Stimulated activated CD8-positive, alpha-beta memory T cell treated with anti-CD3 and anti-CD28 coated beads, Interleukin-7, amount 100 ng/mL, for 24 hours (primary cell): Measurements from ENCODE around the gene ERGIC3.
"Not testable (repeated sequence)": the region's sequence is repeated elsewhere in the genome, so short reads cannot be mapped to it uniquely, and the experiment has no call there.

Experiments
- DNase-seq: peaks from one replicate; pipeline ENCODE4 v3.0.0-alpha.2; 2020; ENCODE audit warnings: low read depth

ERGIC3 gene

GRCh38 chr20:35541783-35542662, at the start of gene ERGIC3:
ERGIC3 (plus strand) TSS chr20:35542078; CDS start chr20:35542098, 20 bp downstream.
- peak; percentile 96 for DNase-seq

DNA sequence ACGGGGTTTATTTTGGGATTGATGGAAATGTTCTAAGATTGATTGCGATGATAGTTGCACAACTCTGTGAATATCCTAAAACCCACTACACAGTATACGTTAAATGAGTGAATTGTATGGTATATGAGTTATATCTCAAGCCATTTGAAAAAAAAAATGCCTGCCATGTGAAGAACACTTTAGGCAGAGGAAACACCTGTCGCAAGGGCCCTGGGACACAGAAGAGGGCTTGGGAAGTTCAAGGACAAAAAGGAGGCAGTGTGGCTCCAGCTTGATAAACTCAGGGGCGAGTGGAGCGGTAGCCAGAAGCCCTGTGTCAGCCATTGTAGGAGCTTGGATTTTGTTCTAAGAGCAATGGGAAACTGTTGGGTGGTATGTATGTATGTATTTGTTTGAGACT, 49.5 kb upstream of the ERGIC3 start:
- no peak for DNase-seq

- DNase-seq: no peak
These were observed 45.4 kb upstream of the ERGIC3 start for GRCh38 chr20:35496481-35496880.

DNA sequence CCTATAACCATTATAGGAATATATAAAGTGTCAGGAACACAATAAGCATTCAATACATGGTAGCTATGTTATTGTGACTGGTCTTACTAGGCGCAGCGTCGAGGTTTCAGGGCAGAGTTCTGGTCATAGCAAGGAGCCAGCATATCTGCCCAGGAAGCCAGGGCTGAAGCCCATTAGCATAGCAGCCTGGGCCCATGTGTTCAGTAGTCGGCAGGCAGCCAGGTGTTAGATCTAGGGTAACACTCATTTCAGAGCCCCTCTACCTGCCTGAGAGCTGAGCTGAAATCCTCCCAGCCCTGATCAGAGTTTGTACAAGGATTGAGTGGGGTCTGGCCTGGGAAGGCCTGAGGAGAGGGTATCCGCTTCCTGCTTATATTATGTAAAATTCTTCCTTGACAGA, 44.6 kb upstream of the ERGIC3 start:
- DNase-seq: no peak

- DNase-seq: no peak
These were observed 44.1 kb upstream of the ERGIC3 start for GRCh38 chr20:35497780-35498189.

- no peak for DNase-seq
These were observed 42.6 kb upstream of the ERGIC3 start for GRCh38 chr20:35499271-35499670.

DNA sequence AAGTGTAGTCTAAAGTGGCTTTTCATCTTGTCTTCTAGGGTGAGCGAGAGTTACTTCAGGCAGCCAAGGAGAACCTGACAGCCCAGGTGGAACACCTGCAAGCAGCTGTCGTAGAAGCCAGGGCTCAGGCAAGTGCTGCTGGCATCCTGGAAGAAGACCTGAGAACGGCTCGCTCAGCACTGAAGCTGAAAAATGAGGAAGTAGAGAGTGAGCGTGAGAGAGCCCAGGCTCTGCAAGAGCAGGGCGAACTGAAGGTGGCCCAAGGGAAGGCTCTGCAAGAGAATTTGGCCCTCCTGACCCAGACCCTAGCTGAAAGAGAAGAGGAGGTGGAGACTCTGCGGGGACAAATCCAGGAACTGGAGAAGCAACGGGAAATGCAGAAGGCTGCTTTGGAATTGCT, 39.5 kb upstream of the ERGIC3 start:
- no peak for DNase-seq

- no peak for DNase-seq
These were observed 38.6 kb upstream of the ERGIC3 start for GRCh38 chr20:35503281-35503680.

DNA sequence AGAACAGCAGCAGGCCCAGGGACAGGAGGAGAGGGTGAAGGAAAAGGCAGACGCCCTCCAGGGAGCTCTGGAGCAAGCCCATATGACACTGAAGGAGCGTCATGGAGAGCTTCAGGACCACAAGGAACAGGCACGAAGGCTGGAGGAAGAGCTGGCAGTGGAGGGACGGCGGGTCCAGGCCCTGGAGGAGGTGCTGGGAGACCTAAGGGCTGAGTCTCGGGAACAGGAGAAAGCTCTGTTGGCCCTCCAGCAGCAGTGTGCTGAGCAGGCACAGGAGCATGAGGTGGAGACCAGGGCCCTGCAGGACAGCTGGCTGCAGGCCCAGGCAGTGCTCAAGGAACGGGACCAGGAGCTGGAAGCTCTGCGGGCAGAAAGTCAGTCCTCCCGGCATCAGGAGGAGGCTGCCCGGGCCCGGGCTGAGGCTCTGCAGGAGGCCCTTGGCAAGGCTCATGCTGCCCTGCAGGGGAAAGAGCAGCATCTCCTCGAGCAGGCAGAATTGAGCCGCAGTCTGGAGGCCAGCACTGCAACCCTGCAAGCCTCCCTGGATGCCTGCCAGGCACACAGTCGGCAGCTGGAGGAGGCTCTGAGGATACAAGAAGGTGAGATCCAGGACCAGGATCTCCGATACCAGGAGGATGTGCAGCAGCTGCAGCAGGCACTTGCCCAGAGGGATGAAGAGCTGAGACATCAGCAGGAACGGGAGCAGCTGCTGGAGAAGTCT, 37.9 kb upstream of the ERGIC3 start:
- no peak for DNase-seq

- no peak for DNase-seq
These were observed 37.1 kb upstream of the ERGIC3 start for GRCh38 chr20:35504751-35505150.

DNA sequence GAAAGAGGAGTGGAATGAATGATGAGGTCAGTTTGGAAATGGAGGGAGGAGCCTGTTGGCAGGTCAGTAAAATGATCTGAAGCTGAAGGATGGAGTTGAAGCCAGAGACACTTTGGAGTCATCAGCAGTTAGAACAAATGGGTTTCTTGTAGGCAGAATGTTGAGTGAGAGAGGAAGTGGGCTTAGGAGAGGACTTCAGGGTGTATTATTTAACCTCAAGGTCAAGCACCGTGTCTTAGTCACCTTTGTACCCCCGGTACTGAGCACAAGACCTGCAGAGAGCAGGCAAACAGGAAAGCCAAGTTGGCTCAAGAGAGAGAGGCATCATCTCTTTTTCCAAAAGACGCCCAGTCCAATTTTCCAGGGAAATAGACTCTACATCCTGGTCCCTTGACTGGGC, 35.7 kb upstream of the ERGIC3 start:
- no peak for DNase-seq

GRCh38 chr20:35506872-35507638, 34.8 kb upstream of the ERGIC3 start:
- no peak for DNase-seq

DNA sequence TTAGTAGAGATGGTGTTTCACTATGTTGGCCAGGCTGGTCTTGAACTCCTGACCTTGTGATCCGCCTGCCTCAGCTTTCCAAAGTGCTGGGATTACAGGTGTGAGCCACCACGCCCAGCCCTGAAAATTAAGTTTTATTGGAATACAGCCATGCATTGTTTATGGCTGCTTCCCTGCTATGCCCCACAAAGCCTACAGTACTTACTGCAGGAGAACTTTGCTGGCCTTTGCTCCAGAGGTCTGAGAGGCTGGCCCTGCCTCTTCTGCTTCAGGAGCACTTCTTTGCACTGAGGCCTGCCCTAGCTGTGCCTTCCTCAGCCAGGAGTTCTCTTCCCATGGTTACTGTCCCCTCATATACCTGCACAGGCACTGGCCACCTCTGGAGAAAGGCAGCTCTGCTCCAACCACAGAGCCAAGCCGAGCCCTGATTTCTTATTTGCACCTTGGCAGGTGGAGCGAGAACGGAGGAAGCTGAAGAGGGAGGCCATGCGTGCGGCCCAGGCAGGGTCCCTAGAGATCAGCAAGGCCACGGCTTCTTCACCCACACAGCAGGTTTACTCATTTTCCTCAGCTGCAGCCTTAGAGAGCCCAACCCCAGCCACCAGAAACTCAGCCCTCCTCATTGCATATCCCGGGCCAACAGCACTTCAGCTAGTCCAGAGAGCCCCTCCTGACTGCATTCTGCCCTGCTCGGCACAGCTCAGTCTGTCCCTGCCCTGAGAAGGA, 33.2 kb upstream of the ERGIC3 start:
- no peak for DNase-seq

DNA sequence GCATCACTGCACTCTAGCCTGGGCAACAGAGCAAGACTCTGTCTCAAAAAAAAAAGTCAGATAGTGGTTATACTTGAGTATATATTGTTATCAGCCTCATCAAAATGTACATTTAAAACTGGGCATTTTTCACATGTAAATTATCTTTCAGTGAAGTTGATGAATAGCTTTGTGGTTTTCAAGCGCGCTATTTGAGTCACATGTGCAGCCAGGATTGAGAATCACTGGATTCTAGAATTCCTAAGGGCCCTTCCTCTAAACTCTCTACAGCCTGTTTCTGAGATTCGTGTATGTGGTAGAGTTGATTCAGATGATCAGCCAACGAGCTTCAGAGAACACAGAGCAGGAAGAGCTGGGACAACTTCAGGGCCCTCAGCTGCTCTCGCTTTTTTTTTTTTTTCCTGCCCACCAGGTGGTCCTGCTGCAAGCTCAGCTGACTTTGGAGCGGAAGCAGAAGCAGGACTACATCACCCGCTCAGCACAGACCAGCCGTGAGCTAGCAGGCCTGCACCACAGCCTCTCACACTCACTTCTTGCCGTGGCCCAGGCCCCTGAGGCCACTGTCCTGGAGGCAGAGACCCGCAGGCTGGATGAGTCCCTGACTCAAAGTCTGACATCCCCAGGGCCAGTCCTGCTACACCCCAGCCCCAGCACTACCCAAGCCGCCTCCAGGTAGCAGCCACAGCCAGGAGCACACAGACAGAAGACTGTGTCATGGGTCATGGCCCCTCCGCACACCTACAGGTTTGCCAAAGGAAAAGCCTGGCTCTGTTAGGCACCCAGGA, 30.7 kb upstream of the ERGIC3 start:
- DNase-seq: no peak

- DNase-seq: no peak
These were observed 30.0 kb upstream of the ERGIC3 start for GRCh38 chr20:35511814-35512420.

DNA sequence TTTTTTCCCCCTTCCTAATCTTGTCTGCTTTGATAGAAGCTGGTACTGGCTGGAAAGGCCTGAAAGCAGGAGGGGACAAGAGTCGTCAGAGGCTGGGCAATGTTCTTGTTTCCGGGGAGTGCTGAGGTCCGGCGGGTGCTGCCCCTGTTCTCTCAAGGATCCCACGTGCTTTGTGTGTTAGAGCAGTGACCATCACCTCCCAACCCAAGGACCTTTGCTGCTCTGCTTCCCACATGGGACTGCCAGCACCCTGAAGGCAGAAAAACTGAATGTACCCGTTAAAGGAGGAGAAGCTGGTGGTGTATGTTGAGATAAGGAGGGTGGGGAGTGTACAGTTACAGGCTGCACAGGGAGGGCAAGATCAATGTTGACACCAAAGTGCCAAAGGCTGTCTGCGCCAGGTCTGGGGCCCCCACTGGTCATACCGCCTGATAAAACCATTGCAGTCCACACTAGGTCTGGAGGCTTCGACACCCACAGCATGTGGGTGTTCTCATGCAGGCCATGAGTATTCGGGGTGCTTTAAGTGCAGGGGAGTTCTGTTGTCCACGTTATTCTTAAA, 27.4 kb upstream of the ERGIC3 start:
- no peak for DNase-seq

DNA sequence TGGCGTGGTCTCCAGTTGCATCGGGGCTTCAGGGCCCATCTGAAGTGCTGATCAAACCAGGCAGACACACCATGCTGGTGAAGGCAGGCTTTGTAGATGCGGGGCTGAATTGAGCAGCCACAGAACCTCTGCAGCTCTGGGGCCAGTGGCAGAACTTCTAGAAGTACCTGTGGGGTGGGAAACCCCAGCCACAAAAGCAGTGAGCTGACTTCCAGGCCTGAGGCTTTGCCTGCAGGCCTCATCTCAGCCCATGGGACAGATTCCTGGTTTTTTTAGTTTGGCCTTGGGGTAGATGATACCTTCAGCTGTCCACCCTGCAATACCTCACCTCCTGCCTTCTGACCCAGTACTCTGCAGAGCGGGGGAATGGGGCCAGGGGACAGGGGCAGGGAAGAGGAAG, 26.5 kb upstream of the ERGIC3 start:
- no peak for DNase-seq

GRCh38 chr20:35515949-35516645, 25.8 kb upstream of the ERGIC3 start:
- DNase-seq: no peak

- DNase-seq: no peak
These were observed 24.8 kb upstream of the ERGIC3 start for GRCh38 chr20:35517125-35517524.

- DNase-seq: not testable (repeated sequence)
These were observed 24.1 kb upstream of the ERGIC3 start for GRCh38 chr20:35517767-35518166.
